Panc1 (cell line): ENCODE results near the gene BYSL. TPM values are rescaled to one million over a fixed set of nuclear protein-coding genes. Genes with fewer than 3 reads are reported as not detected.

Experiments used
- ATAC-seq: fragments of 200-7000 bp; cut with Tn5 transposase; 2 replicates; pipeline ENCODE4 v1.9.1; 2020; ENCODE audit warnings: mild to moderate bottlenecking, moderate library complexity
- BruUV-seq: library from RNA; stranded (reverse); fragments of 400-500 nt; replicated peaks from 2 replicates; lab custom pipeline; 2021; lab: Mats Ljungman, UMichigan
- CTCF ChIA-PET: fragments of 300-600 bp; sonication (Branson Sonifier 250); formaldehyde crosslinking; loops from one replicate; lab custom pipeline; 2022; ENCODE audit warnings: antibody characterized with exemption; lab: Charles Lee
- POLR2A ChIA-PET: fragments of 300-600 bp; sonication (Branson Sonifier 250); formaldehyde crosslinking; loops from one replicate; lab custom pipeline; 2022; ENCODE audit warnings: antibody characterized with exemption; lab: Charles Lee
- DNase-seq: peaks from one replicate; pipeline ENCODE4 v3.0.0-alpha.2; 2010; ENCODE audit warnings: low read depth, low spot score
- H3K27ac ChIP-seq: 2 replicates; pipeline ENCODE4 v1.5.1; 2011; ENCODE audit warnings: mild to moderate bottlenecking, low read length, inconsistent platforms
- H3K27me3 ChIP-seq: fragments of 200-500 bp; sonication (Bioruptor generic); 2 replicates; pipeline ENCODE4 v1.6.0; 2014; ENCODE audit warnings: low read length, inconsistent platforms; ENCODE audit not compliant: control insufficient read depth, insufficient read depth
- H3K36me3 ChIP-seq: fragments of 200-500 bp; sonication (Bioruptor generic); 2 replicates; pipeline ENCODE4 v1.5.1; 2014; ENCODE audit warnings: inconsistent platforms, mild to moderate bottlenecking, low read length, moderate library complexity; ENCODE audit not compliant: control insufficient read depth, insufficient read depth
- H3K4me1 ChIP-seq: 2 replicates; pipeline ENCODE4 v1.5.1; 2011; ENCODE audit warnings: inconsistent platforms, mild to moderate bottlenecking, low read length, moderate library complexity; ENCODE audit not compliant: control insufficient read depth, insufficient read depth
- H3K4me3 ChIP-seq, 2 experiments: 2 replicates each; pipeline ENCODE4 v1.5.1; 2011 to 2012; ENCODE audit warnings: low read depth in 2 of 2, low read length in 2 of 2, mild to moderate bottlenecking in 2 of 2, inconsistent platforms in 1 of 2, moderate library complexity in 1 of 2
- H3K9me3 ChIP-seq: fragments of 200-500 bp; sonication (Bioruptor generic); 2 replicates; pipeline ENCODE4 v1.5.1; 2014; ENCODE audit warnings: low read depth, mild to moderate bottlenecking, inconsistent platforms, low read length, moderate library complexity; ENCODE audit not compliant: control insufficient read depth, insufficient read depth
- CTCF ChIP-seq: fragments of 450-650 bp; IDR thresholded peaks from 2 replicates; pipeline ENCODE4 v1.5.1; 2017; ENCODE audit warnings: mild to moderate bottlenecking
- POLR2AphosphoS5 ChIP-seq: IDR thresholded peaks from 2 replicates; pipeline ENCODE4 v1.6.1; 2012; ENCODE audit warnings: mild to moderate bottlenecking, low read depth, low read length, moderate library complexity
- REST ChIP-seq, 2 experiments: IDR thresholded peaks; 2 replicates each; pipeline ENCODE4 v1.6.1; 2011 to 2012; ENCODE audit warnings: low read depth in 2 of 2, control low read depth in 1 of 2, low read length in 1 of 2, mild to moderate bottlenecking in 1 of 2, moderate library complexity in 1 of 2; ENCODE audit not compliant: insufficient read depth in 1 of 2
- SIN3A ChIP-seq: IDR thresholded peaks from 2 replicates; pipeline ENCODE4 v1.6.1; 2012; ENCODE audit warnings: low read depth, mild to moderate bottlenecking, low read length, moderate library complexity, borderline replicate concordance; ENCODE audit not compliant: insufficient read depth
- TCF7L2 ChIP-seq: IDR thresholded peaks from 2 replicates; pipeline ENCODE4 v1.6.1; 2011; ENCODE audit warnings: mild to moderate bottlenecking, low read depth, low read length, inconsistent platforms
- in situ Hi-C: cut with HindIII; loops from 2 replicates; pipeline ENCODE4 v1.10.0; 2016; ENCODE audit warnings: low sequenced_read_pairs, low pct_unique_long_range_greater_than_20kb
- intact Hi-C: fragments of 100-400 bp; cut with micrococcal nuclease; formaldehyde crosslinking; loops from one replicate; pipeline ENCODE4 v1.10.0; 2022; ENCODE audit not compliant: unreplicated experiment
- total RNA-seq: library from RNA; stranded (reverse); gene quantifications from one replicate; pipeline ENCODE4 v1.2.1, GENCODE V29; 2021; ENCODE audit not compliant: unreplicated experiment

BYSL gene
- total RNA-seq, 1 experiment from 2014 or later: 49.1 TPM

GRCh38 chr6:41877051-41877680 is 44.1 kb upstream of the BYSL start:
- H3K36me3 ChIP-seq: no peaks in the 10 kb centered on the region
- ChIA-PET CTCF (no interaction called here), POLR2A (interaction anchor here (0.6 kb wide), 1 partner anchor 33 kb away, joined by 3 read pairs; no protein-coding TSS in a partner anchor)
- BruUV-seq: no TSS peak
- no peaks in the 10 kb centered on the region for H3K9me3 ChIP-seq
- DNase-seq: no peak
- no peak overlapping the region for H3K27ac ChIP-seq
- intact Hi-C loops: no loop called here
- in situ Hi-C loops: no loop called here
- no peak for ATAC-seq
- TF ChIP-seq CTCF (no peak), REST (IDR thresholded peaks at IDR 0.05; ENCODE audit: insufficient read depth in 1 of 2, low read depth in 2 of 2, low read length in 1 of 2) (no peak), TCF7L2 (no peak), POLR2AphosphoS5 (no peak), SIN3A (no peak)
- H3K27me3 ChIP-seq: no peaks in the 10 kb centered on the region
- H3K4me3 ChIP-seq: no peak overlapping the region
- peaks cover 3% of the 10 kb centered on the region; the same call in 1 of the 2 replicates for H3K4me1 ChIP-seq

- ChIA-PET CTCF (no interaction called here), POLR2A (interaction anchor here (0.7 kb wide), 1 partner anchor 18 kb away, joined by 3 read pairs; no protein-coding TSS in a partner anchor)
- no TSS peak for BruUV-seq
- Histone ChIP-seq H3K36me3 (no peaks in the 10 kb centered on the region), H3K4me1 (peaks cover 3% of the 10 kb centered on the region; the same call in 1 of the 2 replicates), H3K9me3 (no peaks in the 10 kb centered on the region), H3K27me3 (no peaks in the 10 kb centered on the region), H3K27ac (no peak overlapping the region), H3K4me3 (no peak overlapping the region)
- 0 out of 2 replicates have a peak, but pooled peaks have one; percentile 42 for ATAC-seq
- in situ Hi-C loops (no loop called here), intact Hi-C loops (no loop called here)
- no peak for DNase-seq
- TF ChIP-seq REST (IDR thresholded peaks at IDR 0.05; ENCODE audit: insufficient read depth in 1 of 2, low read depth in 2 of 2, low read length in 1 of 2) (no peak), CTCF (no peak), SIN3A (no peak), POLR2AphosphoS5 (no peak), TCF7L2 (no peak)
These were observed 43.1 kb upstream of the BYSL start for GRCh38 chr6:41878246-41878645.
